ENCODE results near the gene ZMAT3.
A peak's percentile ranks its signal among the peaks of the same experiment; 100 is the strongest.

Gene ZMAT3

DNA sequence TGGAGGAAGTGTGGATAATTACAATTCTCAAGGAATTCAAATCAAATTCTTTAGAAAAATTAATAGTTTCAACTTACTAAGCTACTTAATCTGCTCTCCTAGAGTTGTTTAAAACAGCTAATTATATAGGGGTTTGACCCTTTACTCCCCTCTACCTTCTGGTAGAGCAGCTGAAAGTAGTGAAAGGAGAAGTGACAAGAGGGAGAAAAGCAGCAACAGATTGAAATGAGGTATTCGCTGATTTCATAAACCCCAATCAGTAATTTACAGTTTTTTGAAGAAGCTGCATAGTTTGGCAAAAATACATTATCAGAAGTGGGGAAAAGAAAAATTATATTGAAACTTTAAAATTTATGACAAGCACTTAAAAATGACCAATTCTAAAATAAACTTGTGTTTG, 52.8 kb downstream of the ZMAT3 start:
- DNase-seq = peak; percentile 87

DNA sequence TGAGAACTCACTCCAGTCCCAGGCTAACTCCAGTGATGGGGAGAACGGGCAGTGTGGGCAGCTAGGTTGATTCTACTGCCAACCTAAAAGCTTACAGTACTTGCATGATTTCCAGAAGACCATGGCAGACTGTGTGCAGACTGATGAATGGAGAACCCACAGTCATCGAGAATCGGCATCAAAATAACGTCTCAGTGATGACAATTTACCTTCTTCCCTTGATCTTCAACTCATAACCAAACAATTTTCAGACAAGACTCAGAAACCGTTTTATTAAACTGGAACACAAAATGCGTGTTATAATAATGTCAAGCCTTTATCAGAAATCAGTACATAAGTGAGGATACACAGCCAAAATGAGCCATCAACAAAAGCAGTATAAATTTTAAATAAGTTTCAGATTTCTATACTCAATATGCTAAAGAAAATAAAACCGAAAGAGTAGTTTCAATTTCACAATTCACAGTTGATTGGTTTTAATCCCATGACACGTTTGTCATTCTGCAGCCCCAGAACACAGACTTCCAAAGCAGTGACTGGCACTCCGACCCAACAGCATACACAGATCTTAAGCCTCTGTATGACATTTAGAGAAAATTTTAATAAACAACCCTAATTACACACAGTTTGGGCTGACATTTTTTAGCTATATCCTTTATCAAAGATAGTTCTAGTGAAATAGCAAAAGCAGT, 54.5 kb downstream of the ZMAT3 start:
- DNase-seq = no peak

DNA sequence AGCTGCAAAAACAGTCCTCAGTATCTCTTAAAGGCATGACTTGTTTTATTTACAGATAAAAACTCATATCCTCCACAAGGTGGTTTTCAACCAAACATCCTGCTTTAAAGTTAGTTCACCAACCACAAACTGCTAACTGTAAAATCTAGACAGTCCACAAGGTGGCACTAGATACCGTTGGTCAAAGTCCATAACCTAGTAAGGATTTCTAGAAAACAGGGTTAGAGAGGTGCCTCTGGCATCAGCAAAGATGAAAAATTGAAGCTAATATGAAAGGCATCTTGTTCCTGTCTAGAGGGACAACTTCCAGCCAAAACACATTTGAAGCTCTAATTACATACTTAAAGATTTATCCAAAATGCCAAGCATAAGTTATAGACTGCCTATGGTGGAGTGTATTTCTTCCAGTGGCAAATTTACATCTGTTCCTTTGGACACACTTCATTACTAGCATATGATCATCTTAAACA, 56.0 kb downstream of the ZMAT3 start:
- peak; percentile 85 for DNase-seq

DNA sequence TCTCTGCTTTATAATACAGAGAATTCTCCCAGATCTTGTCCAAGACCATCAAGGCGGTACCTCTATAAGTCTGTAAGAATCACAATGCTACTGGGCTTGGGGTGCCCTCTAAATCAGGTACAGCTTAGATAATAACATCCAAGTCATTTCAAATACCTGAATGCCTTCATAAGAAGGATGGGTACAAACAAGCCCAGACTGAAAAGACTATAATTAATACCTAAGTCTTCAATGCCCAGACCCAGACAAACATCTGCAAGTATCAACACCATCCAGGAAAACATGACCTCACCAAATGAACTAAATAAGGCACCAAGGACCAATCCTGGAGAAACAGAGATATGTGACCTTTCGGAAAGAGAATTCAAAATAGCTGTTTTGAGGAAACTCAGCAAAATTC, 65.9 kb downstream of the ZMAT3 start:
- no peak for DNase-seq

DNA sequence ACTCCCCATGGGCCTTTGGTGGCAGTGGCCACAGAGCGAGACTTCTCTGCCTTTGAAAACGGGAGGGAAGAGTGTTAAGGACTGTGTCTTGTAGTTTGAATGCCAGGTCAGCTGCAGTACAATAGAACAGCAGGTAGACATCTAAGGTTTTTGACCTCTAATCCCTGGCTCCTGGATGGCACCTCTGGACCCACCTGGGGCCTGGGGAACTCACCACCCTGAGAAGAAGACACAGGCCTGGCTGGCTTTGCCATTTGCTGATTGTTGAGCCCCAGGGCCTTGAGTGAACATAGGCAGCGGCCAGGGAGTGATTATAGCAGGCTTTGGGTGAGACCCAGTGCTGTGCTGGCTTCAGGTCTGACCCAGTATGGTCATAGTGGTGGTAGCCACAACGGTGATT, 66.4 kb downstream of the ZMAT3 start:
- DNase-seq = no peak

DNA sequence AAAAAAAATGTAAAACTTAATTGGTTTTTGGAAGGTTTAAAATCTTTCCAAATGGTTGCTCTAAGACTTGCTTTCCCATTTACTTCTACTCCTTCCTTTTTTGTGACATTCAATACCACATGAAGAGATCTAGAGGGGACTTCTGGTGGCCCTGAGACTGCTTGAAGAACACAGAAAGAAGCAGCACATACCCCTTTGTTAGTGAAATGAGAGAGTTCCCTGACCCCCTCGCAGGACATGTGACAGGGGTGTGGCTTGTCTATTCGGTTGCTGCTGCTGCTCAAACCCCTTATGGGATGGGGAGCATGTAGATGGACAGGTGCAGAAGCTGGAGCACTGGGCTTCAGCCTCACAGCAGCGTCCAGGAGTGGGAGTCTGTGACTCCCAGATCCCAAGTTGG, 71.0 kb downstream of the ZMAT3 start:
- no peak for DNase-seq

DNA sequence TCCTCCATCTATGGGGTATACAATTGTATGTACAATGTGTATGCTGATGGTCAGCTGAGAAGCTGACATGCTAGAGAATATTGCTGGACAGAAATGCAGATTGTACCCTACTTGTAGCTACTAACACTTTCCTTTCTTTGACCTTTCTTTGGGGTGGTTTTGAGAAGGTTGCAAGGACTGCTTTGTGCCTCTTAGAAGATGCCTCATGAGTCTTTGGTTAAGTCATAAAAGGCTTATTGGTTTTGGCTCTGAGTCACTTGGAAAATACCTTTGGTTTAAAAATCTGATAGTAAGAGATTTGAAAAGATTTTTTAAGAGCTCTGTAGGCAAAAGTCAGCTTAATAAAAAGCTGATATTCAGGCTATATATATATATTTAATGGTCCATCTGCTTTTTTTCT, 71.5 kb downstream of the ZMAT3 start:
- no peak for DNase-seq

DNA sequence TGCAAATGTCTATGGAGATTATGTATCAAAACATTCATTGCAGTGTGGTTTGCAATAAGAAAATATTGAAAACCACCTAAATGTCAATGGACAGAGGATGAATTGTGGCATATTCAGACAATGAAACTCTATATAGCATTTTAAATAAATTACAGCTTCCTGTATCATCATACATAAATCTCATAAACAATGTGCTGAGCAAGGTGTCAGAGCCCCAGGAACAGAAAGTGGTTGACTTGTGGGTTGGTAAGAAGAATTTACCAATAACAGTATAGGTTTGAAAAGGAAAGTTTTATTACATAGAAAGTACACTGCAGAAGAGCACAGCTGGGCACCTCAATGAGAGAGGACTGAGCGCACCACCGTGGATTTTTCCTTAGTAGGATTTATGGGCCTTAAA, 75.2 kb downstream of the ZMAT3 start:
- DNase-seq = no peak

DNA sequence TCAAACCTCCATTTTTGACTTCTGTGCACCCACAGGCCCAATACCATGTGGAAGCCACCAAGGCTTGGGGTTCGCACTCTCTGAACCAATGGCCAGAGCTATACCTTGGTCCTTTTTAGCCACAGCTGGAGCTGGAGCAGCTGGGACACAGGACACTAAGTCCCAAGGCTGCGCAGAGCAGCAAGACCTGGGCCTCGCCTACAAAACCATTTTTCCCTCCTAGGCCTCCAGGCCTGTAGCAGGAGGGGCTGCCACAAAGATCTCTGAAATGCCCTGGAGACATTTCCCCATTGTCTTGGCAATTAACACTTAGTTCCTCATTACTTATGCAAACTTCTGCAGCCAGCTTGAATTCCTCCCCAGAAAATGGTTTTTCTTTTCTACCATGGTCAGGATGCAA, 81.3 kb downstream of the ZMAT3 start:
- no peak for DNase-seq

DNA sequence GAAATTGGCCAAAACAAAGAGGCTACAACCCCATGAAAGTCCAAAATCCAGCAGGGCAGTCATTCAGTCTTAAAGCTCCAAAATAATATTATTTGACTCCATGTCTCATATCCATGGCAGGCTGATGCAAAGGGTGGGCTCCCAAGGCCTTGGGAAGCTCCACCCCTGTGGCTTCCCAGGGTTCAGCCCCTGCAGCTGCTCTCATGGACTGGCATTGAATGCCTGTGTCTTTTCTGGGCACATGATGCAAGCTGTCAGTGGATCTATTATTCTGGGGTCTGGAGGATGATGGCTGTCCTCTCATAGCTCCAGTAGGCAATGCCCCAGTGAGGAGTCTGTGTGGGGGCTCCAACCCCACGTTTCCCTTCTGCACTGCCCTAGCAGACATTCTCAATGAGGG, 81.8 kb downstream of the ZMAT3 start:
- DNase-seq = no peak

DNA sequence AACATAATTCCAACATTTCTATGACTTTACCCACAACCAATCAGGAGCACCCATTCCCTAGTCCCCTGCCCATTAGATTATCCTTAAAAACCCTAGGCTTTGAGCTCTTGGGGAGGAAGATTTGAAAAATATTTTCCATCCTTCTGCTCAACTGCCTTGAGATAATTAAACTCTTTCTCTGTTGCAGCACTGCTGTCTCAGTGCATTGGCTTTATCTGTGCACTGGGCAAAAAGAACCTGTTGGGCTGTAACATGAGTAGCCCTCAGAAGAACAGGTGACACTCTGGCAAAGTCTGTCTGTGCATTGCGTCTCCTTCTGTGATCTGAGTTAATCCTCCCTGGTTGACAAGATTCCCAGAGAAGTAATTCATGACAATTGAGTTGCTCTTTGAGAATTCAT, 83.9 kb downstream of the ZMAT3 start:
- DNase-seq = no peak

DNA sequence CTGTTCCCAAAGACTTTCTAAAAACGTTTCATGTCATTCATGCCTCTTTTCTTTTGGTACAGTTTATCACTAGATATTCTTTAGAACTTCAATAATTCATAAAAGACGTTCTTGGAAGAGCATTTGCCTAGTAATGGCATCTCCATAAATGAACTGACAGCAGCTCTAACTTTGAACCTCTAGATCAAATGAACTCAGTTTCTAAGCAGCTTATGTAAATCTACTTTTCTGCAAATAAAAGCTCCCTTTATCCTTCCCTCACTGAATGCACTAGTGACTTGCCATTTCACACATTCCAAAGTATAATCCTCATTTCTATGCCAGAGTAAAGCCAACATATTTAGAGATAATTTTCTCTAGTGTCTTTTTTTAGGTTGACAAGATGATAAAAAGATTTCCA, 85.2 kb downstream of the ZMAT3 start:
- DNase-seq = no peak

DNA sequence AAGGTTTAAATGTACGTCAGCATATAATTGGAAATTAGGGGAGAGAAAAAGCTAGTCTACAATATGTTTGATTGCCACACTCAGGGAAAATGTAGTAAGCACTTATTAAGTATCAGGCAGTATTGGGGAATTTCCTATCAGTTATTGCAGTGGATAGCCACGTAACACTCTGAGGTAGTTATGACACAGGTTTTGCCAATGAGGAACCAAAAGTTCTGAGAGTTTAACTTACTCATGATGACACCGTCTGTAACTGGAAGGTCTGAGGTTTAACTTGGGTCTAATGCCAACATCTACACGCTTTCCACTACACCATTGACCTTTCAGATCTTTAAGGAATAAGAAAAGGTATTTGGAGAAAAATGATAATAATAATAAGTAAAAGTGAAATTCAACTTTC, 89.5 kb downstream of the ZMAT3 start:
- DNase-seq = no peak

DNA sequence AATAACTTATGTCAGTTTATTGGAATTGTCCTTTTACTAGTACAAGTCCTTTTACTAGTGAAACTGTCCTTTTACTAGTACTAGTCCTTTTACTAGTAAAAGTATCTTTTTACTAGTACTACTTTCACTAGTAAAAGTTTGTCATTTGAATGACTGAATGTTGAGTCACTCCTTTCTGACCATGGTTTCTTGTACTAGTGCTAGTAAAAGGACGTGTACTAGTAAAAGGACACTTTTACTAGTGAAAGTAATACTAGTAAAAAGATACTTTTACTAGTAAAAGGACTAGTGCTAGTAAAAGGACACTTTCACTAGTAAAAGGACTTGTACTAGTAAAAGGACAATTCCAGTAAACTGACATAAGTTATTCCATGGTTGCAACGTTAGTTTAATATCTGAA, 96.3 kb downstream of the ZMAT3 start:
- DNase-seq = no peak

DNA sequence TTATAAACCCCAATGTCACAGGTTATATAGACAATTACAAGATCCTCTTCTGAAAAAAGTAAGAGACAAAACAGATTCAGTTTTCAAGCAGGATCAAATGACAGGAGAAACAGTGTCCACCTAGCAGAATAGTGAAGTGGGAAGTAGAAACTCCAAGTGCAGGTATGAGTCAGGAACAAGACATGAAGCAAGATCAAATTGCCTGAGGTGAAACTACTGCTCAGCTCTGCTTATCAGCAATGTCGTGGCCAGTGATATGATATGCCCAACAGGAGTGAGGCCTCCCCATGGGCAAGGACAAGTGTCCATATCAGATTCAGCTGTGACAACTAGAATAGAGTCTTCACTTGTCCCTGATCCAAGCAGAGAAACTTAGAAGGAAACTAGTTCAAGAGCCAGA, 100.0 kb downstream of the ZMAT3 start:
- DNase-seq = peak; percentile 21

DNA sequence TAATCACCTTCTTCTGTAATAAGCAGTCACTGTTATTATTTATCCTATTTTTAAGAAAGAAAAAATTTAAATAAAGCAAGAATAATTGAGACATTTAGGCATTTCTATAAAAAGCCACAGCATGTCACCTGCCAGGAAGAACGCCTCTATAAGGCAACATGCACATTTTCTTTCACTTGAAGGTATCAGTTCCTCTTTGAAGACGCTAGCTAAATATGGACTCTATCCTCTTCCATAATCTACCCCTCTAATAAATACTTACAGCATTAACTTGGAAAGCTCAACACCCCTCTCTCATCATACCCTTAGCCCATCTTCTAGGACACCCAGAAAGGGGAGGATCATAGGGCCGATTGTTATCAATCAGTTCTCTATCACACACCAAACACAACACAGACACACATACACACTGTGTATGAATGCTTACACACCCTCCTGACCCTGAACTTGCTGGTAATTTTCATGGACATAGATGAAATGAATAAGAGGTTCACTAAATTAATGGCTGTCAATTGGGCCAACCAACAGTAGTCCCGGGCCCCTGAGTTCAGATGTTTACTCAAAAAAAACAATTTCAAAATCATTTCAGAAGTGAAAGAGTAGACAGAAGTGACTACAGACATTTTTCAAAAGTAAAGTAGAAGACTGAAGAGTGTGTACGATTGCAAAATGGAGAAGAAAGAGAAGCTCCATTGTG, 102.5 kb downstream of the ZMAT3 start:
- DNase-seq = no peak
